ENCODE results near the gene PTPRK.

DNA sequence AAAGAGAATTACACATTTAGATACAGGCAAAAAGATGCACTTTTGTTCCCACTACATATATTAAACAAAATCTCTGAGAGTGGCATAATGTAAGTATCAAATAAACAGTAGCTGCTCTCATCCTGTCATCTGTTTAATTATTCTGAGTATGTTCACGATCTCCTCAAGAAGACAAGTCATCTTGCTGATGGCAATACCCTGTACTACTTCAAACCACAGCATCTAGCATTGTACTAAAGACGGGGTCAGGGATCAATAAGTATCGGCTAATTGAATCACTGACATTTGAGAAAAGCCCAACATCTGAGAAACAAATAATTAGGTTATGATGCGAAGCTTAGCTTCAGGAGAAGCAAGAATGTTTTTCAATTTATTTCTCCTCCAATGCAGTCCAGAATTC, 175.1 kb downstream of the PTPRK start:
- TF ChIP-seq TAF1 (IDR thresholded peaks at IDR 0.05; ENCODE audit: low read depth, low read length) (no peak), POLR2AphosphoS5 (IDR thresholded peaks at IDR 0.05; ENCODE audit: low read depth, low read length) (no peak), POLR2A (IDR thresholded peaks at IDR 0.05; ENCODE audit: low read depth, low read length) (no peak), POU2F2 (IDR thresholded peaks at IDR 0.05; ENCODE audit: low read depth, low read length) (no peak), SPI1 (IDR thresholded peaks at IDR 0.05; ENCODE audit: low read depth, low read length) (no peak), PAX5 (IDR thresholded peaks at IDR 0.05; ENCODE audit: insufficient read depth, low read length, severe bottlenecking) (no peak)

All from GM12891 (cell line).